Stomach smooth muscle (tissue), 2 donors: ENCODE measurements around the gene ICAM1.

Source experiments
- H3K27ac ChIP-seq: one replicate; pipeline ENCODE4 v1.7.0; 2013; ENCODE audit warnings: mild to moderate bottlenecking, low read length, inconsistent platforms
- H3K27me3 ChIP-seq, 2 donors: one replicate each; pipeline ENCODE4 v1.7.0; 2013; ENCODE audit warnings: low read length in 2 of 2; ENCODE audit not compliant: insufficient read depth in 2 of 2, control insufficient read depth in 1 of 2
- H3K36me3 ChIP-seq, 2 donors: one replicate each; pipeline ENCODE4 v1.7.0; 2013; ENCODE audit warnings: low read length in 2 of 2; ENCODE audit not compliant: control insufficient read depth in 2 of 2, insufficient read depth in 2 of 2
- H3K4me1 ChIP-seq: one replicate; pipeline ENCODE4 v1.7.0; 2013; ENCODE audit warnings: low read length; ENCODE audit not compliant: control insufficient read depth, insufficient read depth
- H3K4me3 ChIP-seq, 2 donors: one replicate each; pipeline ENCODE4 v1.7.0; 2013; ENCODE audit warnings: low read length in 2 of 2
- H3K9ac ChIP-seq, 2 donors: one replicate each; pipeline ENCODE4 v1.7.0; 2013; ENCODE audit warnings: low read length in 2 of 2, mild to moderate bottlenecking in 1 of 2
- H3K9me3 ChIP-seq, 2 donors: one replicate each; pipeline ENCODE4 v1.7.0; 2013; ENCODE audit warnings: low read length in 2 of 2; ENCODE audit not compliant: control insufficient read depth in 2 of 2
- donor health status: healthy.
- donor health status: Pancreatic carcinoma.

ICAM1 gene

DNA sequence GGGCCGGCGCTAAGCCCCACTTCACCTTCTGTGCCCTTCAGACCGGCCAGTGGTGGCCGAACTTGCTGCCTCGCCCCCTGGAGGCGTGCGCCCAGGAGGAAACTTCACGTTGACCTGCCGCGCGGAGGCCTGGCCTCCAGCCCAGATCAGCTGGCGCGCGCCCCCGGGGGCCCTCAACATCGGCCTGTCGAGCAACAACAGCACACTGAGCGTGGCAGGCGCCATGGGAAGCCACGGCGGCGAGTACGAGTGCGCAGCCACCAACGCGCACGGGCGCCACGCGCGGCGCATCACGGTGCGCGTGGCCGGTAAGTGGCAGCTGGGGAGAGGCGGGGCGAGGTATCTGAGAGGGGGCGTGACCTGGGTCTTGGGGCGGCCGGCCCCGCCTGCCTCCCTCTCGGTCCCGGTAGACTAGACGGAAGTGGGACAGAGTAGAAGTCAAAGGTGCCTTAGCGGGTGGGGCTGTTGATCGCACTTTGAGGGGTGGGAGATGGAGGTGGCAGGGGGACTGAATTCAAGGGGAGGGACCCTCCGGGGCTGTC lies 24.5 kb downstream of the ICAM1 start:
- Histone ChIP-seq H3K27ac (no peak overlapping the region), H3K4me1 (peaks cover 32% of the 10 kb centered on the region), H3K27me3 (peaks cover 59 to 70% of the 10 kb centered on the region in 2 donors), H3K9me3 (no peaks in the 10 kb centered on the region), H3K4me3 (peak overlapping the region in 1 of 2 donors; percentile 35), H3K36me3 (no peaks in the 10 kb centered on the region), H3K9ac (no peak overlapping the region)

DNA sequence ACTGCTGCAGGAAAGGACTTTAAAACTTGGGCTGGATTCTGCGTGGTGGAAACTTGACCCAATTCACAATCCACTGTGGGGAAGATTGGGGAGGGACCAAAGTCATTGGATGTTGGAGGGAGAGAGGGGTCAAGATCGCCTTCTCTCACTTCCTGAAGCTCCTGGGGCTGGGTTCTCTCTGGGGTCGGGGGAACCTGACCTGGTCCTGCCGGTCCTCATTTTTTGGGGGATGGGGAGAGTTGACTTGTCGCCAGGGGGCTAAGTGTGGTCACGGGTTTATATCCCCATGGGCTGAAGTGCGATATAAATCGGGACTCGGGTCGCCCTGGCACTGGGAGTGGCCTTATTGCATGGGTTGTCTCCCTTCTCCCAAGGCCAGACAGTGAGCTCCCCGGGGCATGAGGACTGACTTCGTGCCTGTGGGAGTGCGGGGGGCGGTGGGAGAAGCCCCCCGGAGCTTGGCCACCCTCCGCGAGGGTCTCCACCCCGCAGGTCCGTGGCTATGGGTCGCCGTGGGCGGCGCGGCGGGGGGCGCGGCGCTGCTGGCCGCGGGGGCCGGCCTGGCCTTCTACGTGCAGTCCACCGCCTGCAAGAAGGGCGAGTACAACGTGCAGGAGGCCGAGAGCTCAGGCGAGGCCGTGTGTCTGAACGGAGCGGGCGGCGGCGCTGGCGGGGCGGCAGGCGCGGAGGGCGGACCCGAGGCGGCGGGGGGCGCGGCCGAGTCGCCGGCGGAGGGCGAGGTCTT lies 25.1 kb downstream of the ICAM1 start:
- Histone ChIP-seq H3K9me3 (no peaks in the 10 kb centered on the region), H3K36me3 (no peaks in the 10 kb centered on the region), H3K9ac (no peak overlapping the region), H3K27me3 (peaks cover 53 to 64% of the 10 kb centered on the region in 2 donors), H3K4me3 (peak overlapping the region in 1 of 2 donors; percentile 35), H3K27ac (no peak overlapping the region), H3K4me1 (peaks cover 25% of the 10 kb centered on the region)

DNA sequence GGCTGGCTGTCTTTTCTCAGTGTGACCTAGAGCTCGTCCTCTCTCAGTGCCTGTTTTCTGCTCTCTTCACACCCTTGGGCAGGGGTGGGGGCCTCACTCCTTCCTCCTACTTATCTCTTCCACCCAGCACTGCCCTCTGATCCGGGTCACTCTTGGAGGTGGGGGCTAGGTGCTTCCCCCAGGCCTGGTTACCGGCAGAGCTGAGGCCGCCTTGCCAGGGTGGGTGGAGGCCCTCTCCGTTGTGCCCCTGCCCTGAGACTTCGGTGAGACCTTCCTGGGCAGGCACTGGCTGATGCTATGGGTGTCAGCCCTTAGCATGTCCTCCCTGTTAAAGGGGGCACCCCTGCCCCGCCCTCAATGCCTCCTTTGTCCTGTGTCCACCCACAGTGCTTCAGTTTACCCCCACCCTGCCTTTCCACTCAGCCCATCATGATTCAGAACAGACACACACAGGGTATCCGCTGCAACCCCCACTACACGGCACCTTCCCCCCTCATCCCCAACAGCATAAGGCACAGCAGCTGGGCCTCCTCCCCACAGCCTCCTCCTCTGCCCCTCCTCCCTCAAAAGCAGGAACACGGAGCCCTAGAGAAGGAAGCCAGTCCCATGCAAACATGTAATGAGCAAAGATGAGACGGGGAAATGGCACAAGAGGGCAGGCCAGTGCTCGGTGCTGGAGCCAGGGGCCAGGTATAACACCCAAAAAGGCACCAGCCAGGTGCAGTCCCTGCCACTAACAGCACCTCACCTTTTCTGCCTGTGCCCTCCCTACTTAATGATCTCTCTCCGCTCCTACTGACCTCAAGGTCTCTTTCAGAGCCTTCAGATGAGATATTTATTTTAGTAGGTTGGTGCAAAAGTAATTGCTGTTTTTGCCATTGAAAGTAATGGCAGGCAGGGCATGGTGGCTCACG lies 28.9 kb downstream of the ICAM1 start:
- H3K27me3 ChIP-seq, result peaks cover 17 to 29% of the 10 kb centered on the region in 2 donors
- H3K4me1 ChIP-seq, result peaks cover 4% of the 10 kb centered on the region
- no peak overlapping the region for H3K9ac ChIP-seq

DNA sequence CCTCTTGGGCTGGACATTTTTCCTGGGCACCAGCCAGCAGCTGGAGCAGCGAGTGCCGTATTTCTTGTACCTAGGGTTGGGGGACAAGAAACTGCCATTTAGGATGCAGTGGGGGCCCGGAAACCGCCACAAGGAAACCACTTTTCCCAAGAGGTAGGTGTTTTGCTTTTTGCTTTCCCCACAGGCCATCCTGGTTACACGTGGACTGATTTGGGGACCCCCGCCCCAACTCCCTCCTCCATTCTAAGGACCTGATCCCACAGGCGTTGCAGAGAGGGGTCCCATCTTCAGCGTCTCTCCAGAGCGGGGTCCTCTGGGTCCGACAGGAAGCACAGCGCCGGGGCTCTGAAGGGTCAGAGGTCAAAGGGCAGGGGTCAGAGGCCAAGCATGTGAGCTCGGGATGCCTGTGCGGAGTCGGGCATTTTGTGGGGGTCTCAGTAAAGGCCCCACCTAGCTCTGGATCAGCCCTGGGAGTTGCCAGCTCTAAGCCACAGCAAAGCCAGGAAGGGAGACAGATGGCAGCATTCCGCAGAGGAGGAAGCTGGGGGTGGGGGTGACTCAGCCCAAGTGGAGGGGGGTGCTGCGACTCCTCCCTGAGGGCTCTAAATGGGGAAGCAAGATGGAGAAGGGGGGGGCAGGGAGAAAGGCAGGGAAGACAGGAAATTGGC lies 34.4 kb downstream of the ICAM1 start:
- Histone ChIP-seq H3K4me3 (no peak overlapping the region), H3K36me3 (peaks cover 3% of the 10 kb centered on the region in 2 donors), H3K27ac (no peak overlapping the region)

More for the DNA sequence above, 28.9 kb downstream of the ICAM1 start:
- H3K27ac ChIP-seq, result no peak overlapping the region
- no peaks in the 10 kb centered on the region for H3K36me3 ChIP-seq
- H3K9me3 ChIP-seq, result no peaks in the 10 kb centered on the region
- no peak overlapping the region for H3K4me3 ChIP-seq

DNA sequence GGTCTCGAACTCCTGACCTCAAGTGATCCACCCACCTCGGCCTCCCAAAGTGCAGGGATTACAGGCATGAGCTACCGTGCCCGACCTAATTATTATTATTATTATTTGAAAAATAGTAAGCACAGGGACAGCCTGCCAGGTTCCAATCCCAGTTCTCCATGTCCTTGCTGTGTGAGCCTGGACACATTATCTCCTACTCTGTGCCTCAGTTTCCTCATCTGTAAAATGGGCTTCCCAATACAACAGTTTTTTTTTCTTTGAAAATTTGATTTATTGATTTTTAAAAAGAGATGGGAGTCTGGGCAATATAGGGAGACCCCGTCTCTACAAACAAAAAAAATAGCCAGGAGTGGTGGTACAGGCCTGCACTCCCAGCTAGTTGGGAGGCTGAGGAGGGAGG lies 35.4 kb downstream of the ICAM1 start:
- peaks cover 3 to 4% of the 10 kb centered on the region in 2 donors for H3K36me3 ChIP-seq
- peaks cover 2% of the 10 kb centered on the region for H3K4me1 ChIP-seq
- H3K9me3 ChIP-seq, result no peaks in the 10 kb centered on the region
- no peak overlapping the region for H3K4me3 ChIP-seq
- no peak overlapping the region for H3K9ac ChIP-seq
- no peak overlapping the region for H3K27ac ChIP-seq
- H3K27me3 ChIP-seq, result peaks cover 0 to 3% of the 10 kb centered on the region in 2 donors

More for the DNA sequence above, 34.4 kb downstream of the ICAM1 start:
- no peak overlapping the region for H3K9ac ChIP-seq
- no peaks in the 10 kb centered on the region for H3K9me3 ChIP-seq
- peaks cover 0 to 3% of the 10 kb centered on the region in 2 donors for H3K27me3 ChIP-seq
- peaks cover 2% of the 10 kb centered on the region for H3K4me1 ChIP-seq

DNA sequence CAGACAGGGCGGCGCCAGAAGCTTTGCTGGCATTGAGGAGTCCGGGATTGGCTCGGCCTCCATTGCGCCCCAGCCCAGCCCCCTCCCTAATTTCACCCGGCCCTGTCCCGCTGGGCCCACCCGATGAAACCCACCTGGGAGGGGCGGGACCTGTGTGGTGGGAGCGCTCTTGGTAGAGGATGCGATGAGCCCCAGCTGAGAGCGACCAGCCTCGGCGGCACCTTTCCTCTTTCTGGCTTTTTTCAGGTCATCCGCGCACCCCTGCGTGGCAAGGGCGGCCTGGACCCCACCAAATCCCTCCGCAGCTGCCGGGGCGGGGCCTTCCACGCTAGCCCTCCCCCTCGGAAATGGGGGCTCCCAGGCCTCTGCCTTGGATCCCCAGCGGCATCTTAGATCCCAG lies 38.5 kb downstream of the ICAM1 start, which contains the start of gene ZGLP1:
Gene ZGLP1, minus strand, starts transcription at position 393 of the 400 bp plus-strand sequence.
- Histone ChIP-seq H3K9me3 (no peaks in the 10 kb centered on the region), H3K9ac (no peak within 1 kb of the TSS), H3K27me3 (no peaks in the 10 kb centered on the region), H3K36me3 (peaks cover 3 to 6% of the 10 kb centered on the region in 2 donors), H3K27ac (no peak within 1 kb of the TSS), H3K4me1 (peaks cover 2% of the 10 kb centered on the region), H3K4me3 (no peak within 1 kb of the TSS)

DNA sequence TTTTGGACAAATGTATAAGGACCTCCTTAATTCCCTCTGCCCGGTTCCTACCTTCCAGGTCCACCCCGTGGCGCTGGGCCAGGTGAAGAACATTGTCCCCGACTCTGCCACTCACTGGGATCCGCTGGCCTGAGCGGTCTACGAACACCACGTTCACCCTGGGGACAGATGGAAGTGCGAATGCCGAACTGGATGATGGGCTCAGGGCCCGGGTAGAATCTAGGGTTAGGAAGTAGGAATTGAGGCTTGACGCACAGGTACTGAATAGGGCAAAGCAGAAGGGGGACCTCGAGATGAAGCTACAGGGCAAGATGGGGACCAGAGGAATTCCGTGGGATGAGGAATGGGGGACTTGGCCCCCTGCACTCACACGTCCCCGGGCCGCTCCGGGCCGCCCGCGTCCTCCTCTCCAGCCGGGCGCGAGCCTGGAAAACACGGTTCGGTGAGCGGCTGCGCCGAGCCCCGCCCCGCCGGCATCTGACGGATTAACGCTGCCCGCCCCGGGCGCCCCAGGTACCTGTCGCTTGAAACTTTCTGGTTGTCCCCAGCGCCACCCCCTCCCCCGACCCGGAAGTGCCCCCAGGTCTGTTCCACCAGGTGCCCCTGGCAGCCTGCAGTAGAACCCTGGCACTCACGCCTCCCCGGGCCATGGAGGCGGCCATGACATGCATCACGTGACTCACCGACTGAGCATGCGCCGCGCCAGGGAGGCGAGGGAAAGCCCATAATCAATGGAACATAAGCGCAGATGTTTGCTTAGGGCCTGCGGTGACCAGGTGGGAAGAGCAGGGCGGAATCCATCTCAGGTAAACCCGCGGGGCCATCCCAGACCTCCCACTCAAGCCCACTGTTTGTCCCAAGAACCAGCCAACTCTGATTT lies 44.7 kb downstream of the ICAM1 start, which contains the start of gene FDX2:
Gene FDX2, minus strand, starts transcription at position 681 of the 880 bp plus-strand sequence. Its CDS starts 19 bp downstream, at position 662.
- H3K4me1 ChIP-seq, result peaks cover 12% of the 10 kb centered on the region
- peaks cover 16 to 26% of the 10 kb centered on the region in 2 donors for H3K36me3 ChIP-seq
- no peaks in the 10 kb centered on the region for H3K9me3 ChIP-seq
- peak within 1 kb of the TSS; percentile 79 for H3K9ac ChIP-seq
- H3K4me3 ChIP-seq, result peak within 1 kb of the TSS; percentile 85 to 91
- H3K27me3 ChIP-seq, result no peaks in the 10 kb centered on the region
- no peak within 1 kb of the TSS for H3K27ac ChIP-seq

DNA sequence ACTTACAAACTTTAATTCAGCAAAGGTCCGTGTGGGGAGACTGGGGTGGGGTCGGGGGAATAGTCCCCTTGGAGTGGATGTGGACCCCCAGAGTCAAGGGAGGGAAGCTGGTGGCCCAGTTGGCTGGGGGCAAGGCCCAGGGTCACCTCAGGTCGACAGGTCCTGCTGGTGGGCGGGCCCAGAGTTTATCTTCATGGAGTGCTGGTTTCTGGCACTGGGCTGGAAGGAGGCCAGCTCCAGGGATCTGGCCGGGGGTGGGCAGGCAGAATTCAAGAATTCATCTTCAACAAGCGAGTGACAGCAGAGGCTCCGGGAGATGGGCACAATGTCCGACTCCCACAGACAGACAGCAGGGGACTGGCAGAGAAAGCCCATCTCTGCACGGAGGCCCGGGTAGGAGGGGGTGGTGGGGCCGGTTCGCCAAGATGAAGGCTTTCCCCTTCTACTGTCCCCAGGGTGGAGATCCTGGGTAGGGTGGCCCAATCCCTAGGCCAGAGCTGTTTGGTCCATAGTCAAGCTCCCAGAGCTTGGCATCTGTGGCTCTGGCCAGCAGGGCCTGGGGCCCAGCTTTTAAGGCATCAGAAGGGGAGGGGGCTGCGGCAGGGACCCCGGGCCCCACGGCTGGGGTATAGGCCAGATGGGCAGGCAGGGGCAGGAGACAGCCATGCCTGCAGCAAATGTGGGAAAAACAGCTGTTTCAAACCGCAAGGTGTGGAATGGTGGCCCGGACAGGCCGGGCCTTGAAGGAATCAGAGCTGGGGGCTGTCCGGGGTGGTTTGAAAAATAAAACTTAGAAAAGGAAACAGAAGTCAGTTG lies 45.5 kb downstream of the ICAM1 start:
- Histone ChIP-seq H3K9me3 (no peaks in the 10 kb centered on the region), H3K4me3 (peak overlapping the region; percentile 85 to 91)

More for the DNA sequence above, 45.5 kb downstream of the ICAM1 start:
- Histone ChIP-seq H3K9ac (peak overlapping the region in 1 of 2 donors; percentile 79), H3K27me3 (no peaks in the 10 kb centered on the region), H3K36me3 (peaks cover 16 to 31% of the 10 kb centered on the region in 2 donors), H3K4me1 (peaks cover 12% of the 10 kb centered on the region), H3K27ac (no peak overlapping the region)
